SJSA1 (cell line): ENCODE results near the gene C4A. TPM values are rescaled to one million over a fixed set of nuclear protein-coding genes. Genes with fewer than 3 reads are reported as not detected.
A peak's percentile ranks its signal among the peaks of the same experiment; 100 is the strongest.
"Not testable (repeated sequence)": the region's sequence is repeated elsewhere in the genome, so short reads cannot be mapped to it uniquely, and the experiment has no call there.

Source experiments
- DNase-seq, 2 experiments: peaks; one replicate each; pipeline ENCODE4 v3.0.0-alpha.2; 2015 to 2020; ENCODE audit warnings: low spot score in 2 of 2, low read depth in 1 of 2
- H3K27ac ChIP-seq: fragments of 250-450 bp; sonication (Bioruptor Pico); 2 replicates; pipeline ENCODE4 v1.5.1; 2020; ENCODE audit warnings: mild to moderate bottlenecking, moderate library complexity
- H3K27me3 ChIP-seq: fragments of 250-450 bp; sonication (Bioruptor Pico); replicated peaks from 2 replicates; pipeline ENCODE4 v1.5.1; 2020; ENCODE audit warnings: mild to moderate bottlenecking, moderate library complexity
- H3K36me3 ChIP-seq: fragments of 250-450 bp; sonication (Bioruptor Pico); 2 replicates; pipeline ENCODE4 v1.5.1; 2020; ENCODE audit warnings: mild to moderate bottlenecking
- H3K4me1 ChIP-seq: fragments of 250-450 bp; sonication (Bioruptor Pico); replicated peaks from 2 replicates; pipeline ENCODE4 v1.6.1; 2021; ENCODE audit warnings: mild to moderate bottlenecking
- H3K4me3 ChIP-seq: fragments of 250-450 bp; sonication (Bioruptor Pico); 2 replicates; pipeline ENCODE4 v1.5.1; 2020; ENCODE audit warnings: mild to moderate bottlenecking
- H3K9me3 ChIP-seq: fragments of 250-450 bp; sonication (Bioruptor Pico); replicated peaks from 2 replicates; pipeline ENCODE4 v1.5.1; 2020; ENCODE audit warnings: mild to moderate bottlenecking
- total RNA-seq: library from RNA; depleted of rRNA; stranded (reverse); fragments of >200 nt; shearing (Covaris generic); gene quantifications from 2 replicates; pipeline ENCODE4 v1.2.3, GENCODE V29; 2014

C4A gene
- total RNA-seq, 1 experiment from 2014 or later, result 1.4 TPM

DNA sequence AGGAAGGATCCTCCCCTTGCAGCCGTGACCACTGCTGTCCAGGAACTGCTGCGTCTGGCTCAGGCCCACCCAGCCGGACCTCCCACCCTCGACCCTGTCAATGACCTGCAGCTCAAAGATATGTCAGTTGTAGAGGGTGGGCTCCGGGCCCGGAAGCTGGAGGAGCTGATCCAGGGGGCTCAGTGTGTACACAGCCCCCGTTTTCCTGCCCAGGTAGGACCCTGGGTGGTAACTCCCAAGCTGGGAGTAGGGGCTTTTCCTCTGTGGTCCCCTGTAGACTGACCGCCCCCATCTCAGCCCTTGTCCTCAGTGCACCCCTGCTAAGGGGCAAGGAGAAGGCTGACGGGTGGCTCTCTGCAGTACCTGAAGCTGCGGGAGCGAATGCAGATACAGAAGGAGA, 13.5 kb upstream of the C4A start:
- Histone ChIP-seq H3K36me3 (peaks cover 85% of the 10 kb centered on the region), H3K4me1 (peaks cover 20% of the 10 kb centered on the region), H3K27ac (no peak overlapping the region), H3K27me3 (no peaks in the 10 kb centered on the region), H3K4me3 (no peak overlapping the region), H3K9me3 (no peaks in the 10 kb centered on the region)
- DNase-seq, result no peak

DNA sequence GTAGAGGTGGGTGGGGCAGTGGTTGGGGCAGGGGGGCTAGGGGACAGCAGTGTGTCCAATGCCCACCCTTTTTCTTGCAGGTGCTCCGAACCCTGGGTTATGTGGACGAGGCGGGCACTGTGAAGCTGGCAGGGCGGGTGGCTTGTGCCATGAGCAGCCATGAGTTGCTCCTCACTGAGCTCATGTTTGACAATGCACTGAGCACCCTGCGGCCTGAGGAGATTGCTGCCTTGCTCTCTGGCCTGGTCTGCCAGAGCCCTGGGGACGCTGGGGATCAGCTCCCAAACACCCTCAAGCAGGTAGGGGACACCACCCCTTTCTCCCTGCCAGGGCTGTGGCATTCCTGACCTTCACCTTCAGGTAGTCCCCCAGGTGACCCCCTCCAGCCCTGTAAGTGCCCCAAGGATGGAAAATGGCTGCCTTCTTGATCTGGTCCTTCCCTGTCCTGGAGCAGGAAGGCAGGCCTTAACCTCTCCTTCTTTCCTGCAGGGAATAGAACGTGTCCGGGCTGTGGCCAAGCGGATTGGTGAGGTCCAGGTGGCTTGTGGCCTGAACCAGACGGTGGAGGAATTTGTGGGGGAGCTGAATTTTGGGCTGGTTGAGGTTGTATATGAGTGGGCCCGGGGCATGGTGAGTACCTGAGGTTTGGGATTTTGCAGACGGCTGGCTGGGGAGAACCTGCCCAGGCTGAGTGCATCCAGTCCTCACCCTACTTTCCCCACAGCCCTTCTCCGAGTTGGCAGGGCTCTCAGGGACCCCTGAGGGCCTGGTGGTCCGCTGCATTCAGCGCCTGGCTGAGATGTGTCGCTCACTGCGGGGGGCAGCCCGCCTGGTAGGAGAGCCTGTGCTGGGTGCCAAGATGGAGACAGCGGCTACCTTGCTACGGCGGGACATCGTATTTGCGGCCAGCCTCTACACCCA, 12.8 kb upstream of the C4A start:
- Histone ChIP-seq H3K9me3 (no peaks in the 10 kb centered on the region), H3K4me1 (peaks cover 23% of the 10 kb centered on the region), H3K36me3 (peaks cover 78% of the 10 kb centered on the region), H3K4me3 (no peak overlapping the region), H3K27ac (no peak overlapping the region), H3K27me3 (no peaks in the 10 kb centered on the region)
- DNase-seq, result no peak

- Histone ChIP-seq H3K27me3 (no peaks in the 10 kb centered on the region), H3K36me3 (peaks cover 74% of the 10 kb centered on the region), H3K27ac (no peak overlapping the region), H3K4me3 (no peak overlapping the region), H3K9me3 (no peaks in the 10 kb centered on the region), H3K4me1 (peaks cover 23% of the 10 kb centered on the region)
- DNase-seq, result no peak
These were observed 11.9 kb upstream of the C4A start for GRCh38 chr6:31969712-31970603.

DNA sequence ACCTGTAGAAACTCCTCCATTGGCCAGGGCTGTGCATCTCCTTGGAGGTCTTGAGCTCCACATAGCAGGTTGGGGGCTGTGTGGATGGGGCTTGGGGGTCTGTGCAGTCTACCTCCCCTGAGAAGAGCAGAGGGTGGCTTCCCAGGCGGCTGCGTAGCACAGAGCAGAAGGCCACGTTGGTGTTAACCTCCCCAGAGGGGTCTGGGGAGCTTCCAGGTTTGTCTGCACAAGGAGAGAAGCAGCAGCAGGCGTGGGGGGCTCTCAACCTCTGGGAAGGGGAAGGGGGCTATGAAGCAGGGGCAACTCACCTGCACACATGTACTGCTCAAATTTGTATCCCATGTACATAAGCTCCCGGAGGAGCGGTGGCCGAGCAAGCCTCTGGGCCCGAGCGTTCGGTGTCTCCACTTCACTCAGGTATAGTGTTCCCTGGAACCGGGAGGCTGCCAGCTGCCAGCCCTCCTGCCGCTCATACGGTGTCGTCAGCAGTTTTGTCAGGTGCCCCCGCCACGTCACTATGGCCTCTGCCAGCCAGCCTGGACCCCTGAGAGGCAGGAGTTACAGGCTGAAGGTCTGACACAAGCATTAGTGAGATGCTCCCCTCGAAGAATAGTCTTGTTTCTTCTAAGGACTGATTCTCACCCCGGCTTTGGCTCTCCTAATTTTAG, 11.1 kb upstream of the C4A start:
- H3K27me3 ChIP-seq, result no peaks in the 10 kb centered on the region
- H3K27ac ChIP-seq, result peak overlapping the region; percentile 95
- DNase-seq, result peak in 1 of 2 experiments; percentile 37
- H3K36me3 ChIP-seq, result peaks cover 66% of the 10 kb centered on the region
- peaks cover 23% of the 10 kb centered on the region for H3K4me1 ChIP-seq
- H3K9me3 ChIP-seq, result no peaks in the 10 kb centered on the region
- peak overlapping the region; percentile 64 for H3K4me3 ChIP-seq

- Histone ChIP-seq H3K36me3 (peaks cover 62% of the 10 kb centered on the region), H3K4me3 (peak overlapping the region; percentile 64), H3K27me3 (no peaks in the 10 kb centered on the region), H3K4me1 (peaks cover 23% of the 10 kb centered on the region), H3K9me3 (no peaks in the 10 kb centered on the region), H3K27ac (peak overlapping the region; percentile 95)
- peak in 1 of 2 experiments; percentile 40 for DNase-seq
These were observed 10.4 kb upstream of the C4A start for GRCh38 chr6:31971279-31971992.

- no peaks in the 10 kb centered on the region for H3K27me3 ChIP-seq
- DNase-seq, result peak; percentile 98 to 100
- H3K36me3 ChIP-seq, result peaks cover 55% of the 10 kb centered on the region
- peak within 1 kb of the TSS; percentile 95 for H3K27ac ChIP-seq
- H3K4me3 ChIP-seq, result peak within 1 kb of the TSS; percentile 64
- peaks cover 23% of the 10 kb centered on the region for H3K4me1 ChIP-seq
- no peaks in the 10 kb centered on the region for H3K9me3 ChIP-seq
These were observed 9.7 kb upstream of the C4A start, which contains the start of gene DXO for GRCh38 chr6:31971993-31972708. DXO (minus strand) TSS chr6:31972138; CDS start chr6:31971675, 463 bp downstream.

- H3K4me3 ChIP-seq, result peak overlapping the region; percentile 64
- H3K27me3 ChIP-seq, result no peaks in the 10 kb centered on the region
- peaks cover 23% of the 10 kb centered on the region for H3K4me1 ChIP-seq
- peaks cover 48% of the 10 kb centered on the region for H3K36me3 ChIP-seq
- peak overlapping the region; percentile 95 for H3K27ac ChIP-seq
- H3K9me3 ChIP-seq, result no peaks in the 10 kb centered on the region
- DNase-seq, result no peak
These were observed 9.0 kb upstream of the C4A start for GRCh38 chr6:31972709-31973350.

DNA sequence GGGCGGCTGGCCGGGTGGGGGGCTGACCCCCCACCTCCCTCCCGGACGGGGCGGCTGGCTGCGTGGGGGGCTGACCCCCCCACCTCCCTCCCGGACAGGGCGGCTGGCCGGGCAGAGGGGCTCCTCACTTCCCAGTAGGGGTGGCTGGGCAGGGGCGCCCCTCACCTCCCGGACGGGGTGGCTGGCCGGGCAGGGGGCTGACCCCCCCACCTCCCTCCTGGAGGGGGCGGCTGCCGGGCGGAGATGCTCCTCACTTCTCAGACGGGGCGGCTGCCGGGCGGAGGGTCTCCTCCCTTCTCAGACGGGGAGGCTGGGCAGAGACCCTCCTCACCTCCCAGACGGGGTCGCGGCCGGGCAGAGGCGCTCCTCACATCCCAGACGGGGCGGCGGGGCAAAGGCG, 5.8 kb upstream of the C4A start:
- peaks cover 23% of the 10 kb centered on the region for H3K36me3 ChIP-seq
- DNase-seq, result peak in 1 of 2 experiments; percentile 33
- H3K27ac ChIP-seq, result not testable (repeated sequence)

DNA sequence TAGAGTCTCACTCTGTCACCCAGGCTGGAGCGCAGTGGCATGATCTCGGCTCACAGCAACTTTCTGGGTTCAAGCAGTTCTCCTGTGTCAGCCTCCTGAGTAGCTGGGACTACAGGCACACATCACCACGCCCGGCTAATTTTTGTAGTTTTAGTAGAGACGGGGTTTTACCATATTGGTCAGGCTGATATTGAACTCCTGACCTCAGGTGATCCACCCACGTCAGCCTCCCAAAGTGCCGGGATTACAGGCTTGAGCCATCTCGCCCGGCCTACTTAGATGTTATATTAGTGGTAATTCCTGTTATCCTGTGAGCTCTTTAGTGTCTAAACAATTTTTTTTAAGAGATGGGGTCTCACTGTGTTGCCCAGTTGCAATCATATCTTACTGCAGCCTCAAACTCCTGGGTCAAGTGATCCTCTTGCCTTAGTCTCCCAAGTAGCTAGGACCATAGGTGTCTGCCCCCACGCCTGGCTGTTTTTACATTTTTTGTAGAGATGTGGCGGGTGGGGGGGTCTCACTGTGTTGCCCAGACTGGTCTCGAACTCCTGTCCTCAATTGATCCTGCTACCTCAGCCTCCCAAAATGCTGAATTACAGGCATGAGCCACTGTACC, 3.9 kb upstream of the C4A start:
- peaks cover 6% of the 10 kb centered on the region; the same call in 1 of the 2 replicates for H3K4me1 ChIP-seq
- no peaks in the 10 kb centered on the region for H3K27me3 ChIP-seq
- no peaks in the 10 kb centered on the region for H3K9me3 ChIP-seq
- H3K4me3 ChIP-seq, result no peak overlapping the region
- no peak overlapping the region for H3K27ac ChIP-seq
- peaks cover 12% of the 10 kb centered on the region for H3K36me3 ChIP-seq
- DNase-seq, result no peak

More for the DNA sequence above, 5.8 kb upstream of the C4A start:
- not testable (repeated sequence) for H3K9me3 ChIP-seq, H3K4me3 ChIP-seq, H3K27me3 ChIP-seq
- peaks cover 15% of the 10 kb centered on the region for H3K4me1 ChIP-seq

DNA sequence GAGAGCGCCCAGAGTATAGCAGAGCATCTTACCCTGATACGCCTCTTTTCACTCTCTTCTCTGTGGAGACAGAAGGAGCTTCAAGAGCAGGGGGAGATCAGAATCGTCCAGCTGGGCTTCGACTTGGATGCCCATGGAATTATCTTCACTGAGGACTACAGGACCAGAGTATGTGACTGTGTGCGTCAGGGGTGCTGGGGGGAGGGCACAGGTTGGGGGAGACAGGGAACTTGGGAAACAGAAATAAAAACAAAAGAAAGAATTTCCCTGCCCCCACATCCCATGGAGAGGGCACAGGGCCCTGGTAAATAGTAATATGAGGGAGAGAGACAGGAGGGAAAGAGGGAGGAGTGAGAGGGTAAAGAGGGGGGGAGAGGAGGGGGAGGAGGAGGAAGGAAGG, 3.0 kb upstream of the C4A start:
- H3K27me3 ChIP-seq, result no peaks in the 10 kb centered on the region
- H3K4me3 ChIP-seq, result no peak overlapping the region
- no peak for DNase-seq
- no peaks in the 10 kb centered on the region for H3K4me1 ChIP-seq
- H3K9me3 ChIP-seq, result no peaks in the 10 kb centered on the region
- no peak overlapping the region for H3K27ac ChIP-seq
- peaks cover 12% of the 10 kb centered on the region for H3K36me3 ChIP-seq

GRCh38 chr6:31979238-31979898, 2.5 kb upstream of the C4A start:
- no peak overlapping the region for H3K4me3 ChIP-seq
- DNase-seq, result no peak

More at GRCh38 chr6:31979238-31979898, 2.5 kb upstream of the C4A start:
- Histone ChIP-seq H3K9me3 (no peaks in the 10 kb centered on the region), H3K27ac (no peak overlapping the region), H3K36me3 (peaks cover 10% of the 10 kb centered on the region), H3K4me1 (no peaks in the 10 kb centered on the region), H3K27me3 (no peaks in the 10 kb centered on the region)
